H1 (cell line): ENCODE data around the gene ABTB1. TPM values are rescaled to one million over a fixed set of nuclear protein-coding genes. Genes with fewer than 3 reads are reported as not detected.
A peak's percentile ranks its signal among the peaks of the same experiment; 100 is the strongest.

ENCODE experiments used
- CTCF ChIA-PET: fragments of 300-600 bp; sonication (Branson Sonifier 250); formaldehyde crosslinking; loops from one replicate; lab custom pipeline; 2021; ENCODE audit not compliant: partially characterized antibody; lab: Charles Lee
- POLR2A ChIA-PET: fragments of 300-600 bp; sonication (Branson Sonifier 250); formaldehyde crosslinking; loops from one replicate; lab custom pipeline; 2021; ENCODE audit warnings: inconsistent platforms; ENCODE audit not compliant: partially characterized antibody; lab: Charles Lee
- DNase-seq, 2 experiments: peaks; one replicate each; pipeline versions ENCODE4 v3.0.0 to v3.0.0-alpha.2; 2010 to 2022; ENCODE audit warnings: low spot score in 2 of 2, low read depth in 1 of 2, mixed read lengths in 1 of 2
- FAIRE-seq: peaks from 2 replicates; lab custom pipeline; 2011; peaks lifted over from hg19 to GRCh38; lab: Jason Lieb, UNC
- H2AFZ ChIP-seq: 2 replicates; pipeline ENCODE4 v1.8.1; 2012; ENCODE audit warnings: low read length, inconsistent platforms
- H2AK5ac ChIP-seq: 2 replicates; pipeline ENCODE4 v1.6.1; 2013; ENCODE audit warnings: low read depth, low read length
- H2BK120ac ChIP-seq: replicated peaks from 2 replicates; pipeline ENCODE3; 2013; ENCODE audit warnings: low read depth, low read length, inconsistent platforms
- H2BK12ac ChIP-seq: 2 replicates; pipeline ENCODE4 v1.6.1; 2013; ENCODE audit warnings: low read depth, low read length
- H2BK15ac ChIP-seq: 2 replicates; pipeline ENCODE4 v1.6.1; 2013; ENCODE audit warnings: low read length
- H2BK20ac ChIP-seq: 2 replicates; pipeline ENCODE4 v1.6.1; 2013; ENCODE audit warnings: low read length
- H2BK5ac ChIP-seq: 2 replicates; pipeline ENCODE4 v1.6.1; 2013; ENCODE audit warnings: low read depth, low read length
- H3K14ac ChIP-seq: 2 replicates; pipeline ENCODE4 v1.6.1; 2013; ENCODE audit warnings: inconsistent platforms; ENCODE audit not compliant: insufficient read length
- H3K18ac ChIP-seq: 2 replicates; pipeline ENCODE4 v1.6.1; 2013; ENCODE audit warnings: low read length; ENCODE audit errors: extremely low read depth
- H3K23ac ChIP-seq: 2 replicates; pipeline ENCODE4 v1.6.1; 2013; ENCODE audit warnings: inconsistent platforms; ENCODE audit not compliant: insufficient read length
- H3K23me2 ChIP-seq: 2 replicates; pipeline ENCODE4 v1.6.1; 2013; ENCODE audit warnings: low read depth, low read length
- H3K27ac ChIP-seq: 2 replicates; pipeline ENCODE4 v1.6.1; 2011; ENCODE audit warnings: low read depth, low read length, inconsistent platforms
- H3K27me3 ChIP-seq, 4 experiments: replicated peaks in 1 of 4; 1 replicate in 1 of 4; 2 replicates in 3 of 4; pipeline versions ENCODE4 v1.6.1 to v1.8.1; 2011 to 2013; ENCODE audit warnings: low read length in 3 of 4, mild to moderate bottlenecking in 3 of 4, inconsistent platforms in 2 of 4, mixed read lengths in 2 of 4, moderate library complexity in 1 of 4; ENCODE audit not compliant: control insufficient read depth in 3 of 4, insufficient read depth in 3 of 4; ENCODE audit errors: extremely low read depth in 1 of 4
- H3K36me3 ChIP-seq, 4 experiments: 2 replicates each; pipeline versions ENCODE4 v1.6.1 to v1.8.1; 2011 to 2013; ENCODE audit warnings: mild to moderate bottlenecking in 4 of 4, low read length in 3 of 4, moderate library complexity in 2 of 4, control low read depth in 1 of 4, inconsistent platforms in 1 of 4; ENCODE audit not compliant: insufficient read depth in 4 of 4, control insufficient read depth in 2 of 4
- H3K4ac ChIP-seq: replicated peaks from 2 replicates; pipeline ENCODE3; 2013; ENCODE audit warnings: low read length, low read depth, mixed read lengths, inconsistent platforms; ENCODE audit not compliant: insufficient read length
- H3K4me1 ChIP-seq, 4 experiments: replicated peaks in 1 of 4; 1 replicate in 1 of 4; 2 replicates in 3 of 4; pipeline versions ENCODE4 v1.6.1 to v1.8.1; 2011 to 2013; ENCODE audit warnings: low read length in 3 of 4, inconsistent platforms in 2 of 4, mixed read lengths in 1 of 4; ENCODE audit not compliant: insufficient read depth in 4 of 4, control insufficient read depth in 3 of 4
- H3K4me2 ChIP-seq, 2 experiments: 2 replicates each; pipeline versions ENCODE4 v1.6.1 to v1.8.1; 2011 to 2013; ENCODE audit warnings: low read depth in 2 of 2, low read length in 2 of 2, control low read depth in 1 of 2, inconsistent platforms in 1 of 2, mild to moderate bottlenecking in 1 of 2; ENCODE audit not compliant: insufficient read depth in 1 of 2
- H3K4me3 ChIP-seq, 4 experiments: fragments of 200-600, 300-600 bp in 1 of 4; sonication (generic), shearing (Covaris generic), sonication (Bioruptor Twin) in 1 of 4; 2 replicates each; pipeline versions ENCODE4 v1.5.1 to v1.8.1; 2011 to 2016; ENCODE audit warnings: low read length in 4 of 4, low read depth in 3 of 4, control low read depth in 2 of 4, inconsistent platforms in 2 of 4, mild to moderate bottlenecking in 2 of 4, mixed read lengths in 1 of 4, moderate library complexity in 1 of 4; ENCODE audit not compliant: insufficient read depth in 2 of 4; ENCODE audit errors: extremely low read depth in 1 of 4
- H3K56ac ChIP-seq: replicated peaks from 2 replicates; pipeline ENCODE3; 2013; ENCODE audit warnings: low read depth, mild to moderate bottlenecking, mixed read lengths, low read length, inconsistent platforms; ENCODE audit not compliant: insufficient read length
- H3K79me1 ChIP-seq: 2 replicates; pipeline ENCODE4 v1.6.1; 2013; ENCODE audit warnings: low read depth, low read length, control low read depth
- H3K79me2 ChIP-seq, 2 experiments: 2 replicates each; pipeline versions ENCODE4 v1.6.1 to v1.8.1; 2012 to 2013; ENCODE audit warnings: low read length in 2 of 2, mild to moderate bottlenecking in 2 of 2, inconsistent platforms in 1 of 2; ENCODE audit not compliant: insufficient read depth in 2 of 2, control insufficient read depth in 1 of 2
- H3K9ac ChIP-seq, 4 experiments: replicated peaks in 1 of 4; 1 replicate in 1 of 4; 2 replicates in 3 of 4; pipeline versions ENCODE4 v1.6.1 to v1.8.1; 2011 to 2013; ENCODE audit warnings: low read depth in 3 of 4, low read length in 3 of 4, control low read depth in 2 of 4, mild to moderate bottlenecking in 2 of 4, moderate library complexity in 2 of 4, inconsistent platforms in 1 of 4; ENCODE audit errors: extremely low read depth in 1 of 4
- H3K9me3 ChIP-seq, 2 experiments: 2 replicates each; pipeline versions ENCODE4 v1.6.1 to v1.8.1; 2012 to 2013; ENCODE audit warnings: mild to moderate bottlenecking in 2 of 2, moderate library complexity in 2 of 2, control low read depth in 1 of 2, inconsistent platforms in 1 of 2, low read depth in 1 of 2, low read length in 1 of 2, mixed read lengths in 1 of 2; ENCODE audit not compliant: insufficient read depth in 2 of 2
- H4K20me1 ChIP-seq, 2 experiments: replicated peaks in 1 of 2; 2 replicates each; pipeline versions ENCODE3 to v1.8.1; 2011 to 2013; ENCODE audit warnings: inconsistent platforms in 2 of 2, low read length in 2 of 2, mild to moderate bottlenecking in 1 of 2; ENCODE audit not compliant: insufficient read depth in 2 of 2, control insufficient read depth in 1 of 2
- H4K5ac ChIP-seq: 2 replicates; pipeline ENCODE4 v1.6.1; 2013; ENCODE audit warnings: low read length, low read depth, mixed read lengths, inconsistent platforms; ENCODE audit not compliant: insufficient read length
- H4K8ac ChIP-seq: 2 replicates; pipeline ENCODE4 v1.8.0; 2013; ENCODE audit warnings: mild to moderate bottlenecking, moderate library complexity, low read length, inconsistent platforms; ENCODE audit not compliant: insufficient read depth; ENCODE audit errors: extremely low read depth
- H4K91ac ChIP-seq: replicated peaks from 2 replicates; pipeline ENCODE3; 2013; ENCODE audit warnings: low read length, mixed read lengths, inconsistent platforms; ENCODE audit not compliant: insufficient read length
- ATF3 ChIP-seq: IDR thresholded peaks from 2 replicates; pipeline ENCODE4 v1.6.1; 2011; ENCODE audit warnings: low read depth, mild to moderate bottlenecking, low read length; ENCODE audit not compliant: insufficient read depth
- CEBPB ChIP-seq: IDR thresholded peaks from 2 replicates; pipeline ENCODE4 v1.6.1; 2012; ENCODE audit warnings: low read depth, low read length
- CTBP2 ChIP-seq: IDR thresholded peaks from 2 replicates; pipeline ENCODE4 v1.7.0; 2011; ENCODE audit warnings: borderline replicate concordance, mild to moderate bottlenecking, moderate library complexity, mixed read lengths, low read length; ENCODE audit not compliant: insufficient read depth, insufficient read length
- E2F6 ChIP-seq: IDR thresholded peaks from 2 replicates; pipeline ENCODE4 v1.6.1; 2012; ENCODE audit warnings: inconsistent platforms
- GABPA ChIP-seq: IDR thresholded peaks from 2 replicates; pipeline ENCODE4 v1.6.1; 2011; ENCODE audit warnings: mild to moderate bottlenecking, low read length, moderate library complexity, borderline replicate concordance; ENCODE audit not compliant: insufficient read depth
- JUN ChIP-seq: IDR thresholded peaks from 2 replicates; pipeline ENCODE4 v1.6.1; 2011; ENCODE audit warnings: low read depth, mild to moderate bottlenecking, improper control_type of control experiment, low read length
- KDM1A ChIP-seq: fragments of 200-600, 300-600 bp; sonication (generic); IDR thresholded peaks from 2 replicates; pipeline ENCODE4 v1.7.1; 2016; ENCODE audit warnings: mild to moderate bottlenecking, low read length, borderline replicate concordance
- POLR2A ChIP-seq, 2 experiments: IDR thresholded peaks; 1 replicate in 1 of 2; 2 replicates in 1 of 2; pipeline ENCODE4 v1.6.1; 2011; ENCODE audit warnings: low read depth in 2 of 2, low read length in 2 of 2, mild to moderate bottlenecking in 2 of 2; ENCODE audit errors: control extremely low read depth in 1 of 2
- RNF2 ChIP-seq: fragments of 200-900, 300-1000 bp; sonication (generic); IDR thresholded peaks from 2 replicates; pipeline ENCODE4 v1.7.1; 2016; ENCODE audit warnings: borderline replicate concordance, low read depth, mild to moderate bottlenecking, antibody characterized with exemption, low read length; ENCODE audit not compliant: poor library complexity, severe bottlenecking; ENCODE audit errors: missing control alignments
- SIN3A ChIP-seq, 2 experiments: IDR thresholded peaks in 1 of 2; conservative IDR thresholded peaks in 1 of 2; 2 replicates each; pipeline ENCODE4 v1.6.1; 2011 to 2012; ENCODE audit warnings: low read length in 2 of 2, improper control_type of control experiment in 1 of 2, low read depth in 1 of 2, mild to moderate bottlenecking in 1 of 2
- TCF12 ChIP-seq: IDR thresholded peaks from 2 replicates; pipeline ENCODE4 v1.6.1; 2011; ENCODE audit warnings: low read depth, mild to moderate bottlenecking, low read length
- WGBS, 2 experiments: shearing (Covaris generic) in 1 of 2; methylation state at CpG; one replicate each; pipeline versions ENCODE4 v1.1.6 to v1.1.7; 2013 to 2015; ENCODE audit warnings: low lambda C conversion rate in 2 of 2, mixed read lengths in 2 of 2, inconsistent platforms in 1 of 2, low coverage in 1 of 2, missing lambda C conversion rate in 1 of 2; ENCODE audit not compliant: insufficient replicate concordance in 2 of 2, insufficient coverage in 1 of 2, insufficient read length in 1 of 2; ENCODE audit errors: extremely low coverage in 1 of 2, missing lambda C conversion rate in 1 of 2; 5-methylcytosine and 5-hydroxymethylcytosine counted together
- polyA plus RNA-seq, 7 experiments: library from polyadenylated mRNA; depleted of rRNA in 3 of 7; stranded (reverse) in 5 of 7; unstranded in 2 of 7; fragments of >200 nt in 5 of 7; fragments of 200-250 nt in 2 of 7; gene quantifications; 1 replicate in 5 of 7; 2 replicates in 1 of 7; 4 replicates in 1 of 7; pipeline versions ENCODE4 v1.2.1 to v1.2.3, GENCODE V29; 2011 to 2013; ENCODE audit warnings: missing spikeins in 2 of 7, mixed read lengths in 2 of 7
- total RNA-seq: library from RNA; stranded (reverse); fragmentation: NEBNext Ultra II Directional; extraction: Animal tissue kit (Norgen Biotek cat#: 25700); gene quantifications from 2 replicates; pipeline ENCODE4 v1.2.1, GENCODE V29; 2021

Gene ABTB1
- total and polyA plus RNA-seq, 2 of the 8 experiments (the other 6 are each of a cell fraction or from before 2014, with no cell fraction given), result 7.1 to 9.4 TPM

DNA sequence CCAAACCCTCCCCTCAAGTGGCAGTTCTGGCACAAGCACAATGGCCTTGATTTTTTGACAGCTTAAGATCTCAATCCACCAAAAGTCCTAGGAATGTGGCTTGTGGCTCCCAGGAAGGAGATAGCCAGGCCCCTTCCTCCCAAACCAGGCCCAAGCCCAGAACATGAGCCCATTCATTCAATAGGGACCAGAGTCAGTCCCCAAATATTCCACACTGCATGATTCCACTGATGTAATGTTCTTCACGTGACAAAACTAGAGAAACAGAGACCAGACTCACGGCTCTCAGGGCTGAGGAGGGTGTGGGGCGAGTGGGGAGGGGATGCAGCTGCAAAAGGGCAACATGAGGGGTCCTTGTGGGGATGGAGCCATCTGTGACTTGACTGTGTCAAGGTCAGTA lies 25.5 kb downstream of the ABTB1 start:
- Histone ChIP-seq H3K27ac (no peak overlapping the region), H3K9me3 (no peaks in the 10 kb centered on the region), H3K14ac (no peak overlapping the region), H3K36me3 (no peaks in the 10 kb centered on the region), H3K23me2 (no peaks in the 10 kb centered on the region), H3K56ac (no peak overlapping the region), H3K4me1 (peaks cover 0 to 3% (median under 1%) of the 10 kb centered on the region in 4 experiments; a peak in 2 of 7 replicates), H3K23ac (no peak overlapping the region), H2BK5ac (no peak overlapping the region), H3K4me3 (no peak overlapping the region), H2AK5ac (no peak overlapping the region), H3K27me3 (no peaks in the 10 kb centered on the region), H2BK15ac (no peak overlapping the region), H3K18ac (no peak overlapping the region), H4K20me1 (no peaks in the 10 kb centered on the region), H4K8ac (peak overlapping the region; percentile 4; the same call in 1 of the 2 replicates), H3K4me2 (no peak overlapping the region), H2BK120ac (no peak overlapping the region), H4K5ac (no peak overlapping the region), H3K79me1 (no peaks in the 10 kb centered on the region; the same call in 1 of the 2 replicates), H3K4ac (no peak overlapping the region), H3K79me2 (no peaks in the 10 kb centered on the region), H2BK20ac (no peak overlapping the region), H2BK12ac (no peak overlapping the region), H2AFZ (no peak overlapping the region), H4K91ac (no peak overlapping the region), H3K9ac (no peak overlapping the region)
- ChIA-PET CTCF (interaction anchor here (1.8 to 12.8 kb wide), 9 partner anchors 9 to 261 kb away, joined by 5 to 172 read pairs (median 35); no protein-coding TSS in a partner anchor), POLR2A (no interaction called here)
- DNase-seq (no peak), FAIRE-seq (no peak)
- no peak for TF ChIP-seq TCF12
- no peak for TF ChIP-seq CEBPB
- no peak for TF ChIP-seq ATF3
- TF ChIP-seq JUN, result no peak
- no peak for TF ChIP-seq RNF2
- TF ChIP-seq GABPA, result no peak
- TF ChIP-seq E2F6, result no peak
- no peak for TF ChIP-seq SIN3A (conservative IDR thresholded peaks at IDR 0.05 in 1 of 2, IDR thresholded peaks at IDR 0.05 in 1 of 2; ENCODE audit: low read depth in 1 of 2, low read length in 2 of 2)
- TF ChIP-seq KDM1A, result no peak
- TF ChIP-seq CTBP2, result no peak
- no peak for TF ChIP-seq POLR2A (IDR thresholded peaks at IDR 0.05; ENCODE audit: control extremely low read depth in 1 of 2, low read depth in 2 of 2, low read length in 2 of 2)
- WGBS, 2 experiments, result 86% methylated on average over 3 of the region's 3 CpGs; no CpG with 5 or more reads in 1 of the 2 experiments
